ENCODE measurements around the gene NDUFV3.
"Not testable (repeated sequence)": the region's sequence is repeated elsewhere in the genome, so short reads cannot be mapped to it uniquely, and the experiment has no call there.

The NDUFV3 gene

DNA sequence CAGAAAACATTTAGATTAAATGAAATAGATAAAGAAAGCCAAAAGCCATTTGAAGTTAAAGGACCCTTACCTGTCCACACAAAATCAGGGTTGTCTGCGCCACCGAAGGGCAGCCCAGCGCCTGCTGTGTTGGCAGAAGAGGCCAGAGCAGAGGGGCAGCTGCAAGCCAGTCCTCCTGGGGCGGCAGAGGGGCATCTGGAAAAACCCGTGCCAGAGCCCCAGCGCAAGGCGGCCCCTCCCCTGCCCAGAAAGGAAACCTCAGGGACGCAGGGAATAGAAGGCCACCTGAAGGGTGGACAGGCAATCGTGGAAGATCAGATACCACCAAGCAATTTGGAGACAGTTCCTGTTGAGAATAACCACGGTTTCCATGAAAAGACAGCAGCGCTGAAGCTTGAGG, 10.7 kb downstream of the NDUFV3 start:
- no peaks in the 10 kb centered on the region; the same call in 1 of the 2 replicates for H3K9me3 ChIP-seq (ENCODE audit: control insufficient read depth, insufficient read depth, low read length)
- H3K4me1 ChIP-seq (ENCODE audit: insufficient read depth, low read length) = no peaks in the 10 kb centered on the region
- peaks cover 41% of the 10 kb centered on the region for H3K36me3 ChIP-seq (ENCODE audit: insufficient read depth, low read length)
- no peak overlapping the region for H3K9ac ChIP-seq (ENCODE audit: low read depth, low read length)

GRCh38 chr21:42905195-42905594, 12.1 kb downstream of the NDUFV3 start:
- Histone ChIP-seq H3K36me3 (ENCODE audit: insufficient read depth, low read length) (peaks cover 45% of the 10 kb centered on the region), H3K9ac (ENCODE audit: low read depth, low read length) (no peak overlapping the region)

DNA sequence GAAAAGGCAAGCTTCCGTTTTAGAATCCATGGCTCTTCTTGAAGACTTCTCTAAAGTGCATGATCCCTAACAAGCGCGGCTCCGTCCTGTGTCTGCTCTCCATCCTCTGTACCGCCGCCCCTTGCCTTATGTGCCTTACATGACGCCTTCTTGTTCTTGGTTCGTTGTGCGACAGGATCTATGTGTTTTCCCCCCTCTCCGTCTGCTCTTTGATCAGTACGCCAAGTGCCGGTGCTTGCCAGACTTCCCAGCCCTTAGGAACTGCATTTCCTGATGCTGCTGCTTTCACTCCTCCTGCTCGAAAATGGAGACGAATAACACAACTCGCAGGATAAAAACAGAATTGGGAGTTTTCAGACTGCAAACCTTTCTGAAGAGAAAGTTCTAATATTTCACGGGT, 13.1 kb downstream of the NDUFV3 start:
- H3K9me3 ChIP-seq (ENCODE audit: control insufficient read depth, insufficient read depth, low read length) = no peaks in the 10 kb centered on the region; the same call in 1 of the 2 replicates
- H3K4me1 ChIP-seq (ENCODE audit: insufficient read depth, low read length) = no peaks in the 10 kb centered on the region
- no peak overlapping the region for H3K9ac ChIP-seq (ENCODE audit: low read depth, low read length)
- peaks cover 45% of the 10 kb centered on the region for H3K36me3 ChIP-seq (ENCODE audit: insufficient read depth, low read length)

More at GRCh38 chr21:42905195-42905594, 12.1 kb downstream of the NDUFV3 start:
- no peaks in the 10 kb centered on the region; the same call in 1 of the 2 replicates for H3K9me3 ChIP-seq (ENCODE audit: control insufficient read depth, insufficient read depth, low read length)
- H3K4me1 ChIP-seq (ENCODE audit: insufficient read depth, low read length) = no peaks in the 10 kb centered on the region

GRCh38 chr21:42908484-42908883, 15.4 kb downstream of the NDUFV3 start:
- H3K9me3 ChIP-seq (ENCODE audit: control insufficient read depth, insufficient read depth, low read length); H3K9ac ChIP-seq (ENCODE audit: low read depth, low read length); H3K4me1 ChIP-seq (ENCODE audit: insufficient read depth, low read length): not testable (repeated sequence)
- peaks cover 31% of the 10 kb centered on the region for H3K36me3 ChIP-seq (ENCODE audit: insufficient read depth, low read length)

DNA sequence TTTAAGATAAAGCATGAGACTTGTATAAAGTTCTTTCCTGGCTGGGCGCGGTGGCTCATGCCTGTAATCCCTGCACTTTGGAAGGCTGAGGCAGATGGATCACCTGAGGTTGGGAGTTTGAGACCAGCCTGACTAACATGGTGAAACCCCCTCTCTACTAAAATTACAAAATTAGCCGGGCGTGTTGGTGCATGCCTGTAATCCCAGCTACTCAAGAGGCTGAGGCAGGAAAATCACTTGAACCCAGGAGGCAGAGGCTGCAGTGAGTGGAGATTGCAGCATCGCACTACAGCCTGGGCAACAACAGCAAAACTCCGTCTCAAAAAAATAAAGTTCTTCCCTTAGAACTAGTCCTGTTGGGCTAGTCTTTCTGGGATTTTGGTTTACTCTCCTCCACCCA, 18.8 kb downstream of the NDUFV3 start:
- not testable (repeated sequence) for H3K9ac ChIP-seq (ENCODE audit: low read depth, low read length); H3K4me1 ChIP-seq (ENCODE audit: insufficient read depth, low read length); H3K9me3 ChIP-seq (ENCODE audit: control insufficient read depth, insufficient read depth, low read length)
- H3K36me3 ChIP-seq (ENCODE audit: insufficient read depth, low read length) = peaks cover 11% of the 10 kb centered on the region

GRCh38 chr21:42913476-42913875, 20.4 kb downstream of the NDUFV3 start:
- H3K9ac ChIP-seq (ENCODE audit: low read depth, low read length) = no peak overlapping the region
- H3K4me1 ChIP-seq (ENCODE audit: insufficient read depth, low read length) = no peaks in the 10 kb centered on the region
- no peaks in the 10 kb centered on the region for H3K9me3 ChIP-seq (ENCODE audit: control insufficient read depth, insufficient read depth, low read length)
- peaks cover 9% of the 10 kb centered on the region for H3K36me3 ChIP-seq (ENCODE audit: insufficient read depth, low read length)

DNA sequence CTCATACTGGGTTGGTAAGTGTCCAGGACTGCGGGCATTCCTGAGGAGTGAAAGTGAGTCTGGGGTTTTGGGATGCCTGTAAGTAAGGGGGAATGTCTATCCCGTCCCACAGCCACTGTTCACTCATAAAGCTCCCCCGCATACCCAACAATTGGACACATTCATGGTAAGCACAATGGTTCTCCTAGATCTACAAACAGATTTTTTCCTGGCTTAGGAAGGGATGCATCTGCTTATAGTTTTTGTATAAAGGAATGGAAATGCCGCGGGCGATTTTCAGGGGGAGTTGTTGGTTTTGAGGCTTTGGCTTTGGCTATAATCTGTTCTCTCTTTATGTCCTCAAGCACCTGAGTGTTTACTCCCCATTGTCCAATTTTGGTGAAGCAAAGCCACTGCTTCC, 25.2 kb downstream of the NDUFV3 start:
- no peaks in the 10 kb centered on the region for H3K9me3 ChIP-seq (ENCODE audit: control insufficient read depth, insufficient read depth, low read length)
- peaks cover 13% of the 10 kb centered on the region for H3K36me3 ChIP-seq (ENCODE audit: insufficient read depth, low read length)
- H3K9ac ChIP-seq (ENCODE audit: low read depth, low read length) = no peak overlapping the region
- peaks cover under 1% of the 10 kb centered on the region; the same call in 1 of the 2 replicates for H3K4me1 ChIP-seq (ENCODE audit: insufficient read depth, low read length)

- H3K36me3 ChIP-seq (ENCODE audit: insufficient read depth, low read length) = peaks cover 13% of the 10 kb centered on the region
- no peaks in the 10 kb centered on the region for H3K9me3 ChIP-seq (ENCODE audit: control insufficient read depth, insufficient read depth, low read length)
- H3K4me1 ChIP-seq (ENCODE audit: insufficient read depth, low read length) = peaks cover 9% of the 10 kb centered on the region; the same call in 1 of the 2 replicates
- H3K9ac ChIP-seq (ENCODE audit: low read depth, low read length) = no peak overlapping the region
Measured at GRCh38 chr21:42921927-42922326, 28.8 kb downstream of the NDUFV3 start.

GRCh38 chr21:42922918-42923317, 29.8 kb downstream of the NDUFV3 start:
- H3K9me3 ChIP-seq (ENCODE audit: control insufficient read depth, insufficient read depth, low read length) = no peaks in the 10 kb centered on the region
- peaks cover 13% of the 10 kb centered on the region for H3K36me3 ChIP-seq (ENCODE audit: insufficient read depth, low read length)
- H3K4me1 ChIP-seq (ENCODE audit: insufficient read depth, low read length) = peaks cover 13% of the 10 kb centered on the region; the same call in 1 of the 2 replicates
- H3K9ac ChIP-seq (ENCODE audit: low read depth, low read length) = no peak overlapping the region

DNA sequence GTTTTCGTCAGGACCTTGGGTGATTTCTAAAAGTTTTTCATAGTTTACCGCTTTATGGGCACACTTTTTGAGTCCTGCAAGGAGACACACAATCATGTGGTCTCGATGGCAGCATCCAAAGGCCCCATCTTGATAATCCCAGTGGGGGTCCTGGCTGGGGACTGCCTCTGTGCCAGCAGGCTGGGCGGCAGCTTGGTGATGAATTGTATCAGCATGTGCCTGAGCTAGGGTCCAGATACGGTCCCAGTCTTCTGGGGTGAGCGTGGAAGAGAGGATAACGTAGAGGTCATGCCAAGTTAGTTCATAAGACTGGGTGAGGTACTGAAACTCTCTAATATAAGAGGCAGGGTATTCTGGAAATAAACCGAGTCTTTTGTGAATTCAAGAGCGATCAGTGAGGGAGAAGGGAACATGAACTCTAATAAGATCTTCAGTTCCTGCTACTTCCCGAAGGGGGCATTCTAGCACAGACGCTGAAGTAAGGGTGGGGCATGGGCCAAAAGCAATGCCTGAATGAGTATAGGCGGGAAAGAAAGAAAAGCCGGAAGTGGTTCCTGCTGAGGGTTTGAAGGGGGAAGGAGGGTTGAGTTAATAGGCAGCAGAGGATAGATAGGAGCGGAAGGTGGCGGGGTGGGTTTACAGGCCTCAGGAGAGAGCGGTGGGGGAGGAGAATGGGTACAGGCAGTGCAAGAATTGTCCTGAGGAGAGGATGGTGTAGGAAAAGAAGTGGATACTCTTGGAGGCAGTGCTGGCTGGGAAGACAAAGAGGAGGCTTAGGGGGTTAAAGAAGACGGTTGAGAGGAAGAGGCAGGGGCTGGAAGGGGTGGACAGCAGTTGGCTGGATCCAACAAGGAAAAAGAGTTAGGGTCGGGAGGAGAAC, 30.7 kb downstream of the NDUFV3 start:
- Histone ChIP-seq H3K4me1 (ENCODE audit: insufficient read depth, low read length) (peaks cover 15% of the 10 kb centered on the region; the same call in 1 of the 2 replicates), H3K9me3 (ENCODE audit: control insufficient read depth, insufficient read depth, low read length) (no peaks in the 10 kb centered on the region), H3K9ac (ENCODE audit: low read depth, low read length) (peak overlapping the region; percentile 77), H3K36me3 (ENCODE audit: insufficient read depth, low read length) (peaks cover 13% of the 10 kb centered on the region)

DNA sequence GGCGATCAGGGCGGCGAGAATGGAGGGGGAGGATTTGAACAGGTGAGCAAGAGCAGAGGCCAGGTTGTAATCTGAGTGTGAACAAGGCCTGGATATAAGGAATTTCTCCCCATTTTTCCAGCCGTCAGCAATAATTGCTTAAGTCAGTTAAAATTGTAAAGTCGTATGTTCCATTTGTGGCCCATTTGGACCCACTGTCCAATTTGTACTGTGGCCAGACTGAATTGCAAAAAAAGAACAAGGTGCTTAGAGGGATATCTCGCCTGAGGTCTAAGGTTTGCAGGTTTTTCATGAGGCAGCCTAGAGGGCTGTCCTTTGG, 31.3 kb downstream of the NDUFV3 start:
- Histone ChIP-seq H3K36me3 (ENCODE audit: insufficient read depth, low read length) (peaks cover 13% of the 10 kb centered on the region), H3K9me3 (ENCODE audit: control insufficient read depth, insufficient read depth, low read length) (no peaks in the 10 kb centered on the region; the same call in 1 of the 2 replicates), H3K9ac (ENCODE audit: low read depth, low read length) (peak overlapping the region; percentile 77), H3K4me1 (ENCODE audit: insufficient read depth, low read length) (peaks cover 15% of the 10 kb centered on the region; the same call in 1 of the 2 replicates)

DNA sequence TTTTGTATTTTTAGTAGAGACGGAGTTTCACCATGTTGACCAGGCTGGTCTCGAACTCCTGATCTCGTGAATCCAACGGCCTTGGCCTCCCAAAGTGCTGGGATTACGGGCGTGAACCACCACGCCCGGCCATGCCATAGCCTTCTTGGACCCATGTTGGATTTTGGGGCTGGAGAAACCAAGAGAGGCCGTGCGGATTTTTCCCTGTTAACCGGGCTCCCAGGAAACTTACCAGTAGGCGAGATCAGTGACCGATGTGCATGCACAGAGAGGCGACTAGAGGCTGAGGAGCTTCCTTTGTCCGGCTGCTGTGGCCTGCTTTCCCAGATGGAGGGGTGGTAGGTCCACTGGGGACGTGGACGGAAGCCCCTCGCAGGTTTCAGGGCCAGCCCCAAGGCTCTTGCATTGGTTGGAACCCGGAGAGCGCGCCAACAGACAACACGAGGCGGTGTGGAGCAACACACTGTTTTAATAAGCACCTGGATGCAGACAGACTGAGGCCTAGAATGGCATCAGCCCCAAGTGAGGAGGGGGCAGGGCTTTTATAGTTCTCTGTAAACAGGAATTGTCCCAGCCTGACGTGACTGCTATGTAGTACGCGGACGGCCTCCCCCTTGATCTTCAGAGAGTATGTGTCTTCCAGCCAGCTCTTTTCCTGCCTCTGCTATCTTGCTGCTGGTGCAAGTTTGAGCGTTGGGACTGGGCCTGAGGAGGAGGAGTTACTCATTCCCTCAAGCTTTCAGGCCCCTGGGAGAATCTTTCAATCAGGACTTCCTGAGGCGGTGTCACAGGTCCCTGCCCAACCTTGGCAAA, 32.2 kb downstream of the NDUFV3 start, which contains the start of gene ERVH48-1:
ERVH48-1 (minus strand) TSS at position 517 of the 813 bp plus-strand sequence. CDS start 6,624 bp downstream, outside the sequence.
- Histone ChIP-seq H3K36me3 (ENCODE audit: insufficient read depth, low read length) (peaks cover 6% of the 10 kb centered on the region), H3K9ac (ENCODE audit: low read depth, low read length) (peak within 1 kb of the TSS; percentile 77), H3K4me1 (ENCODE audit: insufficient read depth, low read length) (peaks cover 15% of the 10 kb centered on the region; the same call in 1 of the 2 replicates), H3K9me3 (ENCODE audit: control insufficient read depth, insufficient read depth, low read length) (no peaks in the 10 kb centered on the region; the same call in 1 of the 2 replicates)

- not testable (repeated sequence) for H3K36me3 ChIP-seq (ENCODE audit: insufficient read depth, low read length); H3K9me3 ChIP-seq (ENCODE audit: control insufficient read depth, insufficient read depth, low read length)
- Histone ChIP-seq H3K9ac (ENCODE audit: low read depth, low read length) (peak overlapping the region; percentile 29; the same call in 1 of the 2 replicates), H3K4me1 (ENCODE audit: insufficient read depth, low read length) (peaks cover 22% of the 10 kb centered on the region)
Measured at GRCh38 chr21:42927474-42928200, 34.5 kb downstream of the NDUFV3 start.

GRCh38 chr21:42929969-42930368, 36.9 kb downstream of the NDUFV3 start:
- Histone ChIP-seq H3K9ac (ENCODE audit: low read depth, low read length) (no peak overlapping the region), H3K9me3 (ENCODE audit: control insufficient read depth, insufficient read depth, low read length) (no peaks in the 10 kb centered on the region; the same call in 1 of the 2 replicates), H3K36me3 (ENCODE audit: insufficient read depth, low read length) (no peaks in the 10 kb centered on the region), H3K4me1 (ENCODE audit: insufficient read depth, low read length) (peaks cover 13% of the 10 kb centered on the region)

All from ES-I3 (cell line).